Left ventricle myocardium inferior (tissue), 1 donor: ENCODE results near the gene DICER1. TPM values are rescaled to one million over a fixed set of nuclear protein-coding genes. Genes with fewer than 3 reads are reported as not detected.
"Not testable (repeated sequence)": the region's sequence is repeated elsewhere in the genome, so short reads cannot be mapped to it uniquely, and the experiment has no call there.

Experiments used
- DNase-seq: peaks from one replicate; pipeline ENCODE4 v3.0.0-alpha.2; 2020
- H3K27ac ChIP-seq: fragments of 200-600 bp; replicated peaks from 2 replicates; pipeline ENCODE4 v1.8.0; 2021
- H3K27me3 ChIP-seq: fragments of 200-600 bp; 2 replicates; pipeline ENCODE4 v1.8.0; 2021; ENCODE audit warnings: low read depth
- H3K36me3 ChIP-seq: fragments of 200-600 bp; 2 replicates; pipeline ENCODE4 v1.8.0; 2021
- H3K4me1 ChIP-seq: fragments of 200-600 bp; 2 replicates; pipeline ENCODE4 v1.8.0; 2021
- H3K4me3 ChIP-seq: fragments of 200-600 bp; 2 replicates; pipeline ENCODE4 v1.8.0; 2021; ENCODE audit warnings: mild to moderate bottlenecking, moderate library complexity
- H3K9me3 ChIP-seq: fragments of 200-600 bp; replicated peaks from 2 replicates; pipeline ENCODE4 v1.8.0; 2021
- CTCF ChIP-seq: fragments of 200-600 bp; IDR thresholded peaks from 2 replicates; pipeline ENCODE4 v1.8.0; 2021; ENCODE audit warnings: antibody characterized with exemption, mild to moderate bottlenecking, borderline replicate concordance
- intact Hi-C: fragments of 100-400 bp; cut with micrococcal nuclease; formaldehyde crosslinking; loops from one replicate; pipeline ENCODE4 v1.11.0; 2022
- total RNA-seq: library from RNA; stranded (reverse); fragmentation: NEBNext Ultra II Directional; extraction: Animal tissue kit (Norgen Biotek cat#: 25700); gene quantifications from one replicate; pipeline ENCODE4 v1.2.1, GENCODE V29; 2021
- donor health status: DM: no; HTN: yes; CAD: no; lungs with severe emphysema.

DICER1 gene
- total RNA-seq, 1 donor from 2014 or later: 22.1 TPM

- Histone ChIP-seq H3K36me3 (no peaks in the 10 kb centered on the region), H3K4me3 (no peak overlapping the region), H3K9me3 (peaks cover 10% of the 10 kb centered on the region), H3K4me1 (peaks cover 88% of the 10 kb centered on the region), H3K27ac (peak overlapping the region; percentile 5), H3K27me3 (no peaks in the 10 kb centered on the region)
- intact Hi-C loops: no loop called here
- no peak for TF ChIP-seq CTCF
- no peak for DNase-seq
Observed at GRCh38 chr14:95140060-95140858, 17.1 kb downstream of the DICER1 start.

GRCh38 chr14:95138876-95139275 is 18.5 kb downstream of the DICER1 start:
- peaks cover 94% of the 10 kb centered on the region for H3K4me1 ChIP-seq
- intact Hi-C loops: no loop called here
- no peak for DNase-seq
- H3K4me3 ChIP-seq: no peak overlapping the region
- no peak for TF ChIP-seq CTCF
- no peak overlapping the region for H3K27ac ChIP-seq
- H3K9me3 ChIP-seq: no peaks in the 10 kb centered on the region
- no peaks in the 10 kb centered on the region for H3K36me3 ChIP-seq
- no peaks in the 10 kb centered on the region for H3K27me3 ChIP-seq

GRCh38 chr14:95138455-95138854 is 18.9 kb downstream of the DICER1 start:
- intact Hi-C loops, H3K27me3 ChIP-seq: not testable (repeated sequence)
- H3K27ac ChIP-seq: peak overlapping the region; percentile 66

DNA sequence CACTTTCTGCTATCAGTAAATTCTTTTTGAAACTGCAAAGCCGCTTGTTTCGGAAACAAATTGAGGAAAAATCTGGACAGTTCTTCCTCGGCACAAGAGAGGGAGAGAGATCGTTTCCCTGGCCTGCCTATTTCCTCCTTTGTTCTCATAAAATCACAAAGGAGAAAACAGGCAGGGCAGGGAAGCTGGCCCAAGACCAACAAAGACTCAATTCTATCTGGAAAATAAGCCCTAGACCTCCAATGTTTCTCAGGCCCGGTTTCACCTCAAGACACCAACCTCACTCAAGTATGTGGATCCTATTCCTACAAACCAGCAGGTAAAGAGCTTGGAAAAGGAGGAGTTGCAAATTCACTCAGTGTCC is 19.5 kb downstream of the DICER1 start:
- Histone ChIP-seq H3K4me3 (peak overlapping the region; percentile 3), H3K9me3 (no peaks in the 10 kb centered on the region), H3K27ac (peak overlapping the region; percentile 66), H3K4me1 (peaks cover 86% of the 10 kb centered on the region), H3K27me3 (no peaks in the 10 kb centered on the region), H3K36me3 (peaks cover 5% of the 10 kb centered on the region)
- no peak for DNase-seq
- intact Hi-C loops: no loop called here
- TF ChIP-seq CTCF: no peak

More at GRCh38 chr14:95138455-95138854, 18.9 kb downstream of the DICER1 start:
- H3K9me3 ChIP-seq, DNase-seq, H3K36me3 ChIP-seq, H3K4me3 ChIP-seq: not testable (repeated sequence)
- H3K4me1 ChIP-seq: peaks cover 93% of the 10 kb centered on the region

DNA sequence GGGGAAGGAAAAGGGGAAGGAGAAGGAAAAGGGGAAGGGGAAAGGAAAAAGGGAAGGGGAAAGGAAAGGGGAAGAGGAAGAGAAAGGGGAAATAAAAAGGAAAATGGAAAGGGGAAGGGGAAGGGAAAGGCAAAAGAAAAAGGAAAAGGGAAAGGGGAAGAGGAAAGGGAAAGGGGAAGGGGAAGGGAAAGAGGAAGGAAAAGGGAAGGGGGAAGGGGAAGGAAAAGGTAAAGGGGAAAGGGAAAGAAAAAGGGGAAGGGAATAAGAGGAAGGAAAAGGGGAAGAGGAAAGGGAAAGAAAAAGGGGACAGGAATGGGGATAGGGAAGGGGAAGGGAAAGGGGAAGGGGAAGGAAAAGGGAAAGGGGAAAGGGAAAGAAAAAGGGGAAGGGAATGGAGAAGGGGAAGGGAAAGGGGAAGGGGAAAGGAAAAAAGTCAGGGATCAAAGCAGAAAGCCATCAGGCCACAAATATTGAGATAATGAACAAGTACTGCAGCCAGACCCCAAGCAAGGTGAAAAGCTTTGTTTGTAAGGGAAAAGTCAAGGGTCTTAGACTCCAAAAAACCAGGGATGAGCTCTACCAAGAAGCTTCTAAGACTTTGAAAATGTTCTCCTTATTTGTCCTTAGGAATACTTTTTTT is 20.0 kb downstream of the DICER1 start:
- peaks cover 81% of the 10 kb centered on the region for H3K4me1 ChIP-seq

More for the DNA sequence above, 20.0 kb downstream of the DICER1 start:
- DNase-seq: no peak
- intact Hi-C loops: no loop called here
- Histone ChIP-seq H3K27me3 (no peaks in the 10 kb centered on the region), H3K36me3 (peaks cover 10% of the 10 kb centered on the region), H3K9me3 (no peaks in the 10 kb centered on the region), H3K27ac (peak overlapping the region; percentile 66), H3K4me3 (peak overlapping the region; percentile 3)
- TF ChIP-seq CTCF: no peak
